Right forelimb (tissue), 1 donor: ENCODE results near the gene AVP.
"Not testable (repeated sequence)": the region's sequence is repeated elsewhere in the genome, so short reads cannot be mapped to it uniquely, and the experiment has no call there.

Experiments used
- DNase-seq: peaks from one replicate; pipeline ENCODE4 v3.0.0-alpha.2; 2018

Gene AVP

GRCh38 chr20:3084283-3084985 lies at the start of gene AVP:
AVP (minus strand) TSS chr20:3084724; CDS start chr20:3084674, 50 bp downstream.
- DNase-seq = no peak

GRCh38 chr20:3134151-3134550 lies 49.6 kb upstream of the AVP start:
- no peak for DNase-seq

GRCh38 chr20:3133155-3133554 lies 48.6 kb upstream of the AVP start:
- DNase-seq = no peak

- no peak for DNase-seq
Observed at GRCh38 chr20:3130051-3130600, 45.6 kb upstream of the AVP start.

- no peak for DNase-seq
Observed at GRCh38 chr20:3129094-3129493, 44.6 kb upstream of the AVP start.

- no peak for DNase-seq
Observed at GRCh38 chr20:3128275-3128984, 43.9 kb upstream of the AVP start.

GRCh38 chr20:3126527-3126859 lies 42.0 kb upstream of the AVP start:
- no peak for DNase-seq

GRCh38 chr20:3125776-3126526 lies 41.4 kb upstream of the AVP start:
- DNase-seq = not testable (repeated sequence)

GRCh38 chr20:3124773-3125560 lies 40.4 kb upstream of the AVP start:
- DNase-seq = not testable (repeated sequence)

GRCh38 chr20:3124163-3124562 lies 39.6 kb upstream of the AVP start:
- not testable (repeated sequence) for DNase-seq

- DNase-seq = no peak
Observed at GRCh38 chr20:3123542-3123941, 39.0 kb upstream of the AVP start.

- no peak for DNase-seq
Observed at GRCh38 chr20:3121955-3122610, 37.6 kb upstream of the AVP start.

- no peak for DNase-seq
Observed at GRCh38 chr20:3121271-3121911, 36.9 kb upstream of the AVP start.

GRCh38 chr20:3119044-3119443 lies 34.5 kb upstream of the AVP start:
- DNase-seq = no peak

- DNase-seq = not testable (repeated sequence)
Observed at GRCh38 chr20:3117839-3118379, 33.4 kb upstream of the AVP start.

GRCh38 chr20:3116341-3116740 lies 31.8 kb upstream of the AVP start:
- no peak for DNase-seq

GRCh38 chr20:3115190-3116107 lies 30.9 kb upstream of the AVP start:
- no peak for DNase-seq

- no peak for DNase-seq
Observed at GRCh38 chr20:3111995-3112394, 27.5 kb upstream of the AVP start.

GRCh38 chr20:3111507-3111906 lies 27.0 kb upstream of the AVP start:
- DNase-seq = no peak
